Measurements from ENCODE around the gene PPFIBP1. TPM values are rescaled to one million over a fixed set of nuclear protein-coding genes. Genes with fewer than 3 reads are reported as not detected.

Gene PPFIBP1
- total and polyA plus RNA-seq, 2 of the 8 experiments (the other 6 are each of a cell fraction or from before 2014, with no cell fraction given), result 7.7 to 31.3 TPM

- no peak overlapping the region for H3K4ac ChIP-seq (replicated peaks; ENCODE audit: insufficient read length, low read depth, low read length)
- CTCF ChIA-PET (ENCODE audit: partially characterized antibody), result interaction anchor here (0.7 to 1.7 kb wide), 3 partner anchors 10 to 182 kb away, joined by 3 read pairs; no protein-coding TSS in a partner anchor
- 82% methylated on average over 4 of the region's 4 CpGs; no CpG with 5 or more reads in 1 of the 2 experiments for WGBS, 2 experiments (ENCODE audit: extremely low coverage in 1 of 2, insufficient coverage in 1 of 2, insufficient read length in 1 of 2, insufficient replicate concordance in 2 of 2, low coverage in 1 of 2, low lambda C conversion rate in 2 of 2, missing lambda C conversion rate in 1 of 2)
- TF ChIP-seq BCL11A (IDR thresholded peaks at IDR 0.05; ENCODE audit: low read depth in 2 of 2, low read length in 2 of 2) (no peak), HDAC2 (IDR thresholded peaks at IDR 0.05; ENCODE audit: borderline replicate concordance in 1 of 2, low read depth in 2 of 2, low read length in 2 of 2) (no peak), JUN (IDR thresholded peaks at IDR 0.05; ENCODE audit: low read depth, low read length) (no peak), SIX5 (IDR thresholded peaks at IDR 0.05; ENCODE audit: low read depth, low read length) (no peak), GTF2F1 (IDR thresholded peaks at IDR 0.05; ENCODE audit: borderline replicate concordance, low read depth, low read length) (no peak), KDM1A (IDR thresholded peaks at IDR 0.05; ENCODE audit: borderline replicate concordance, low read length) (no peak), TAF7 (optimal IDR thresholded peaks at IDR 0.05; ENCODE audit: borderline replicate concordance, low read depth, low read length) (no peak), SP1 (IDR thresholded peaks at IDR 0.05; ENCODE audit: low read depth, low read length) (no peak), TAF1 (IDR thresholded peaks at IDR 0.05; ENCODE audit: low read depth, low read length) (no peak), EZH2 (IDR thresholded peaks at IDR 0.05; ENCODE audit: low read depth, low read length, severe bottlenecking) (no peak)
Measured at GRCh38 chr12:27521981-27522380, 2.0 kb upstream of the PPFIBP1 start.

More at GRCh38 chr12:27521981-27522380, 2.0 kb upstream of the PPFIBP1 start:
- Histone ChIP-seq H3K23me2 (ENCODE audit: low read depth, low read length) (peaks cover 10% of the 10 kb centered on the region), H3K79me1 (ENCODE audit: low read depth, low read length) (no peaks in the 10 kb centered on the region), H4K20me1 (replicated peaks in 1 of 2; ENCODE audit: control insufficient read depth in 1 of 2, insufficient read depth in 2 of 2, low read length in 2 of 2) (peaks cover 1 to 3% of the 10 kb centered on the region in 2 experiments), H4K5ac (ENCODE audit: insufficient read length, low read depth, low read length) (no peak overlapping the region), H2AFZ (ENCODE audit: low read length) (no peak overlapping the region), H3K79me2 (ENCODE audit: control insufficient read depth in 1 of 2, insufficient read depth in 2 of 2, low read length in 2 of 2) (peaks cover 0 to 7% of the 10 kb centered on the region in 2 experiments; a peak in 1 of 4 replicates), H2BK120ac (replicated peaks; ENCODE audit: low read depth, low read length) (no peak overlapping the region), H3K4me1 (replicated peaks in 1 of 4; ENCODE audit: control insufficient read depth in 3 of 4, insufficient read depth in 4 of 4, low read length in 3 of 4) (peaks cover 4 to 12% (median 11%) of the 10 kb centered on the region in 4 experiments), H2BK15ac (ENCODE audit: low read length) (no peak overlapping the region), H3K27ac (ENCODE audit: low read depth, low read length) (no peak overlapping the region), H3K4me3 (ENCODE audit: extremely low read depth in 1 of 4, insufficient read depth in 2 of 4, low read depth in 3 of 4, low read length in 4 of 4) (no peak overlapping the region), H2BK12ac (ENCODE audit: low read depth, low read length) (no peak overlapping the region), H3K23ac (ENCODE audit: insufficient read length) (no peak overlapping the region), H3K18ac (ENCODE audit: extremely low read depth, low read length) (no peak overlapping the region), H4K8ac (ENCODE audit: extremely low read depth, insufficient read depth, low read length) (no peak overlapping the region), H3K27me3 (replicated peaks in 1 of 4; ENCODE audit: control insufficient read depth in 3 of 4, extremely low read depth in 1 of 4, insufficient read depth in 3 of 4, low read length in 3 of 4) (peaks cover 0 to 3% (median under 1%) of the 10 kb centered on the region in 4 experiments; a peak in 2 of 7 replicates), H2BK5ac (ENCODE audit: low read depth, low read length) (no peak overlapping the region), H3K14ac (ENCODE audit: insufficient read length) (no peak overlapping the region), H3K9me3 (ENCODE audit: insufficient read depth in 2 of 2, low read depth in 1 of 2, low read length in 1 of 2) (no peaks in the 10 kb centered on the region), H2AK5ac (ENCODE audit: low read depth, low read length) (no peak overlapping the region), H3K9ac (replicated peaks in 1 of 4; ENCODE audit: extremely low read depth in 1 of 4, low read depth in 3 of 4, low read length in 3 of 4) (no peak overlapping the region), H2BK20ac (ENCODE audit: low read length) (no peak overlapping the region), H4K91ac (replicated peaks; ENCODE audit: insufficient read length, low read length) (no peak overlapping the region), H3K4me2 (ENCODE audit: insufficient read depth in 1 of 2, low read depth in 2 of 2, low read length in 2 of 2) (no peak overlapping the region; a peak in 1 of 4 replicates), H3K36me3 (ENCODE audit: control insufficient read depth in 2 of 4, insufficient read depth in 4 of 4, low read length in 3 of 4) (no peaks in the 10 kb centered on the region), H3K56ac (replicated peaks; ENCODE audit: insufficient read length, low read depth, low read length) (no peak overlapping the region)
- no peak for FAIRE-seq
- POLR2A ChIA-PET (ENCODE audit: partially characterized antibody), result interaction anchor here (3.9 kb wide), 1 partner anchor 86 kb away, joined by 18 read pairs; no protein-coding TSS in a partner anchor
- DNase-seq (ENCODE audit: low read depth in 1 of 2, low spot score in 2 of 2), result no peak

All from H1 (cell line).